HG03432 (cell line): ENCODE data around the gene BAZ2B.
"Not testable (repeated sequence)": the region's sequence is repeated elsewhere in the genome, so short reads cannot be mapped to it uniquely, and the experiment has no call there.

Experiments used
- ATAC-seq: cut with Tn5 transposase; IDR thresholded peaks from one replicate; pipeline ENCODE4 v1.9.1; 2021; ENCODE audit warnings: mild to moderate bottlenecking, moderate library complexity; ENCODE audit not compliant: unreplicated experiment

Gene BAZ2B, protein sequence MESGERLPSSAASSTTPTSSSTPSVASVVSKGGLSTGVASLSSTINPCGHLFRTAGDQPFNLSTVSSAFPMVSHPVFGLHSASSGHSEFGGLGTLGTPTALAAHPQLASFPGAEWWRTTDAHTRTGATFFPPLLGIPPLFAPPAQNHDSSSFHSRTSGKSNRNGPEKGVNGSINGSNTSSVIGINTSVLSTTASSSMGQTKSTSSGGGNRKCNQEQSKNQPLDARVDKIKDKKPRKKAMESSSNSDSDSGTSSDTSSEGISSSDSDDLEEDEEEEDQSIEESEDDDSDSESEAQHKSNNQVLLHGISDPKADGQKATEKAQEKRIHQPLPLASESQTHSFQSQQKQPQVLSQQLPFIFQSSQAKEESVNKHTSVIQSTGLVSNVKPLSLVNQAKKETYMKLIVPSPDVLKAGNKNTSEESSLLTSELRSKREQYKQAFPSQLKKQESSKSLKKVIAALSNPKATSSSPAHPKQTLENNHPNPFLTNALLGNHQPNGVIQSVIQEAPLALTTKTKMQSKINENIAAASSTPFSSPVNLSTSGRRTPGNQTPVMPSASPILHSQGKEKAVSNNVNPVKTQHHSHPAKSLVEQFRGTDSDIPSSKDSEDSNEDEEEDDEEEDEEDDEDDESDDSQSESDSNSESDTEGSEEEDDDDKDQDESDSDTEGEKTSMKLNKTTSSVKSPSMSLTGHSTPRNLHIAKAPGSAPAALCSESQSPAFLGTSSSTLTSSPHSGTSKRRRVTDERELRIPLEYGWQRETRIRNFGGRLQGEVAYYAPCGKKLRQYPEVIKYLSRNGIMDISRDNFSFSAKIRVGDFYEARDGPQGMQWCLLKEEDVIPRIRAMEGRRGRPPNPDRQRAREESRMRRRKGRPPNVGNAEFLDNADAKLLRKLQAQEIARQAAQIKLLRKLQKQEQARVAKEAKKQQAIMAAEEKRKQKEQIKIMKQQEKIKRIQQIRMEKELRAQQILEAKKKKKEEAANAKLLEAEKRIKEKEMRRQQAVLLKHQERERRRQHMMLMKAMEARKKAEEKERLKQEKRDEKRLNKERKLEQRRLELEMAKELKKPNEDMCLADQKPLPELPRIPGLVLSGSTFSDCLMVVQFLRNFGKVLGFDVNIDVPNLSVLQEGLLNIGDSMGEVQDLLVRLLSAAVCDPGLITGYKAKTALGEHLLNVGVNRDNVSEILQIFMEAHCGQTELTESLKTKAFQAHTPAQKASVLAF (N-terminal part only)

DNA sequence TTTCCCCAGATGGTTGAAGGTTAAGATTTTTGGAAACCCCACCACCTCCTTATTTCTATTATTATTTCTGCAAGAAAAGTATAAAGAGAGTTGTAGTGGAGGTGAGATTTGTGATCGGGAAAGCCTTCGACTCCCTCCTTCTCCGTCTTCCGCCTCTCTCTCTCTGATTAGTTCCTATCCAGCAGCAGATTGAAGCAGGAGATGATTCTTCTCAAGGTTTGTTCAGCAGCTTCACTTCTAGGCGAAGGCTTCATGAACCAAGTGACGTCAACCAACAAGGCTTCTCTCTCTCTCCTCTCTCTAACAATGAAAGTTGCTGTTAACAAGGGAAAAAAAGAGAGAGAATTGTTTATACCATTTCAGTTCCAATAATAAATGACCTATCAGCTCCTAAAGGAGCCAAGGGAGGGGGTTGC is at the start of gene BAZ2B:
TSS of gene BAZ2B (minus strand) at position 263 of the 416 bp plus-strand sequence. CDS start 137,829 bp downstream, outside the sequence.
- peak; percentile 37 for ATAC-seq

DNA sequence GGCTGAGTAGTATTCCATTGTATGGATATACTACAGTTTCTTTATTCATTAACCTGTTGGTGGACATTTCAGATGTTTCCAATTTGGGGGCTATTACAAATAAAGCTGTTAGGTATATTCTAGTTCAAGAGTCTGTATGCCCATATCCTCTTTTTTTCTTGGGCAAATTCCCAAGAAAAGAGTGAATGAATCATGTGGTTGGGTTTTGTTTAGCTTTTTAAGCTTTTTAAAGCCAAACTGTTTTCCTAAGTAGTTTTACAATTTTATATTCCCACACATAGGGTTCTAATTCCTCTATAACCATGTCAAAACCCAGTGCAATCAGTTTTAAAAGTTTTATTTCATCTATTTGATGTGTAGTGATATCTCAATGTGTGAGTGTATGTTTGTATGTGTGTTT is 44.9 kb upstream of the BAZ2B start:
- no peak for ATAC-seq

DNA sequence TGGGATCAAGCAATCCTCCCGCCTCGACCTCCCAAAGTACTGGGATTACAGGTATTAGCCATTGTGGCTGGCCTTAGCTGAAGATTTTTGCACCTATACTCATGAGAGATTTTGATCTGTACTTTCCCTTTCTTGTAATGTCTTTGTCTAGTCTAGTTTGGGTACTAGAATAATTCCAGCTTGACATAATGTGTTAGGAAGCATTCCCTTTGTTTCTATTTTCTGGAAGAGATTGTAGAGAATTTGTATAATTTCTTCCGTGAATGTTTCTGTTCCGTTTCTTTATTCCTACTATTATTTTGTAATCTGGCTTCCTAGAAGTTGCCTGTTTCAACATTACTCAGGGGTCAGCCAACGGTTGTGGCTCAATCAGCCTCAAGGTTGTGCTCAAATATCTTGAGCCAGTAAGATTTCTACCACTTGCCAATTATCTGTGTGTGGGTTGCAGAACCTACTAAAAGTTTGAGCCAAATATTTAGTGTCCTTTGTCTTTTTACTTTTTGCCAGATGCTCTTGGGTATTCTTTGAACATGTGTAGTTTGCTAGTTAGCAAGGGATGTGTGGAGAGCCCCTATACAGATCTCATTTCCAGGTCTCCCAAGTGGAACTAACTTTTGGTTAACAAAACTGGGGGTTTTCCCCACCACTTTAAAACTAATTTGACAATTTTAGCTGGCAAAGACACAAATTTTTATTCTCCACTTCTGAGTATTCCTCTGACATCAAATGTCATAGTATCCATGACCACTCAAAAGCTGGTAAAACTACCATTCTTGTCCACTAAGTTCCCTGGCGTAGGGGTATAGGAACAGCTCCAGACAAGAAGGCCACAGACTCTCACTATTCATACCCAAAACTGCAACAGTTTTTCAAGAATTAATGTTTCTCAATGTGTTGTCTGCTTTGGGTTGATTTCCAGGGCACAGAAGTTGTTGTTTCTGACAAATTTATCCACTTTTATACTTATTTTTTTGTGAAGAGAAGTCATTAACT is 42.8 kb upstream of the BAZ2B start:
- ATAC-seq, result no peak

DNA sequence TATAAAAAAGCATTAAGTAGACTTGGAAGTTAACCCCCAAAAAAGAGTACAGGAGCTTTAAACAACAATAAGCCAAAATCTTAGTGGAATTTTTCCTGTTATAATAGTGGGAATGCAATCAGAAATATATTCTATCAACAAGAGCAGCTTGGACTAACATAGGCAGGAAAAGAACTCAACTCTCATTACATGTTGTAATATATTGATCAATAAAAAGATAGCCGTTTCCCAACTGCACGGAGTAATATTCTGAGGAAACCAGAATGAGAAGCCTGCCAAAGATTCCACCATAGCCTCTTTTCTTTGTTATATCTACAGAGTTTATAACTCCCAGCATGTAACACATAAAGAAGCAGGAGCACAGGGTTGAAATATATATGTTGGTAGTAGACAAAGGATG is 37.6 kb upstream of the BAZ2B start:
- ATAC-seq, result no peak

DNA sequence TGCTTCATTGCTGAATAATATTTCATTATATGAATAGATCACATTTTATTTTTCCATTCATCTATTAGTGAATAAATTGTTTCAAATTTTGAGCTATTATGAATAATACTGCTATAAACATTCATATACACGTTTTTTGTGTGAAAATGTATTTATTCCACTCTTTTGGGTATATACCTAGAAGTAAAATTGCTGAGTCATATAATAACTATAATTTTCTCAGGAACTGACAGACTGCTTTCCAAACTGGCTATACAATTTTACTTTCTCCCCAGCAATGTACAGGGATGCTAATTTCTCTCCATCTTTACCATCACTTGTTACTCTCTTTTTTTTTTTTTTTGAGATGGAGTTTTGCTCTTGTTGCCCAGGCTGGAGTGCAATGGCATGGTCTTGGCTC is 35.5 kb upstream of the BAZ2B start:
- no peak for ATAC-seq

DNA sequence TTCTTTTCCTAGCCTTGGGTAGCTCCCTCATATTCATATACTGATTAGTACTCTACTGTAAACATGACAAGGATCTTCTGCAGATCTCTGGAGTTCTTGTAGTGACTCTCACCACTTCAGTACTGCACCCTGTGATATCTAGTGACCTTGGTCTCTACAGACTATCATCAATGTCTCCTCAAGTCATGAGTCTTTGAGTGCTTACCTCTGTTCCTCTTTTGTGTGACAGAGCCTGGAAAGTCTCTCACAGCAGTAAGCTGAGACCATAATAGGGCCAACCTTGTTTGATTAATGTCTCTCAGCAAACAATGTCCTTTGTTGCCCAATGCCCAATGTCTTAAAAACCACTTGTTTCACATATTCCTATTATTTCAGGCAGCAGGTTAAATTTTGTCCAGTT is 34.2 kb upstream of the BAZ2B start:
- no peak for ATAC-seq

DNA sequence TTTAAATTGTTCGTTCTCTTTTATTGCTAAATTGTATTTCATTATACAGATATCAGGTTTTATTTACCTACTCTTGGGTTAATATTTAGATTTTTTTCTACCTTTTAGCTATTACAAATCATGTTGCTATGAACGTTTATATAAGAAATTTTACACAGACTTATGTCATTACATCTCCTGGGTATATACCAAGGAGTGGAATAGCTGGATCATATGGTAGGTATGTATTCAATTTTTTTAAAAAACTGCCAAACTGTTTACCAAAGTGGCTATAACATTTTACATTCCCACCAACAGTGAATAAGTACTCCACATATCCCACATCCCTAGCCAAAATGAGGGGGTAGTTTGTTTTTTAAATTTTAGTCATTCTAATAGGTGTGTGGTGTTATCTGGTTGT is 32.3 kb upstream of the BAZ2B start:
- ATAC-seq, result no peak

DNA sequence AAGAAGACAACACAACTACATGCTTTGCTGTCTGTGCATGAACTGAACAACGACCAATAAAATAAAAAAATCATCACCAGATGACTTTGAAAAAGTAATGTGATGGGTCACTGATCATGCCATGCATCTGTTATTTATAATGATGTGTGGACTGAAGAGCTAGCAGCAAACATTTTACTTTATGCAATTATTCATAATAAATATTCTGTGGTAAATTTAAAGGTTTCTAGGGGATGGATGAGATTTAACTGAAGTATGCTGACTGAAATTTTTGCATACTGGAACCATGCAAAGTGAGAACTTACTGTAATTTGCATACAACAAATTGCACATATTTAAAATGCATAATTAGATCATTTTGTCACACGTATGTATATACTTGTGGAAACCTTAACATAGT is 31.3 kb upstream of the BAZ2B start:
- ATAC-seq, result no peak

DNA sequence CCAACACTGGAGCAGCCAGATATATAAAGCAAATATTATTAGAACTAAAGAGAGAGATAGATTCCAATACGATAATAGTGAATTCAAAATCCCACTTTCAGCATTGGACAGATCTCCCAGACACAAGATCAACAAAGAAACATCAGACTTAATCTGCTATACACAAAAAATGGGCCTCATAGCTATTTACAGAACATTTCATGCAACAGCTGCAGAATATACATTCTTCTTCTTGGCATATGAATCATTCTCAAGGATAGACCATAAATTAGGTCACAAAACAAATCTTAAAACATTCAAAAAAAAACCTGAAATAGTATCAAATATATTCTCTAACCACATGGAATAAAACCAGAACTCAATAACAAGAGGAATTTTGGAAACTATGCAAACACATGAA is 23.8 kb upstream of the BAZ2B start:
- no peak for ATAC-seq

DNA sequence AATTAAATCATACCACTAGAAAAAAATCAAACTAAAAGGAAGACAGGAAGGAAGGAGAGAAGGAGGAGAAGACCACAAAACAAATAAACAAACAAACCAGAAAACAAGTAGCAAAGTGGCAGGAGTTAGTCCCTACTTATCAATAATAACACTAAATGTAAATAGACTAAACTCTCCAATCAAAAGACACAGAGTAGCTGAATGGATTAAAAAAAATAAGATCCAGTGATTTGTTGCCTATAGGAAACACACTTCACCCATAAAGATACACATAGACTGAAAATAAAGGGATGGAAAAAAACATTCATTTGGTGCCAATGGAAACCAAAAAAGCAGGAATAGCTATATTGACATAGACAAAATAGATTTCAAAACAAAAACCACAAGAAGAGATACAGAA is 23.4 kb upstream of the BAZ2B start:
- ATAC-seq, result no peak

DNA sequence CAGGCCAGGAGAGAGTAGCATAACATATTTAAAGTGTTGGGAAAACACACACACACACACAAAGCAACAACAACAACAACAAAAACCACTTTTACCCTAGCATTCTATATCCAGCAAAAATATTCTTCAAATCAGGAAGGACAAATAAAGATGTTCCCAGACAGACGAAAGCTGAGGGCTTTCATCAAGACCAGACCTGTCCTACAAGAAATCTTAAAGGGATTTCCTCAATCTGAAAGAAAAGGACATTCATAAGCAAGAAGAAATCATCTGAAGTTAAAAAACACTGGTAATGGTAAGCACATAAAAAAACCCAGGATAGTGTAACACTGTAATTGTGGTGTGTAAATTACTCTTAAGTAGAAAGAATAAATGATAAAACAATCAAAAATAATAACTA is 22.7 kb upstream of the BAZ2B start:
- no peak for ATAC-seq

DNA sequence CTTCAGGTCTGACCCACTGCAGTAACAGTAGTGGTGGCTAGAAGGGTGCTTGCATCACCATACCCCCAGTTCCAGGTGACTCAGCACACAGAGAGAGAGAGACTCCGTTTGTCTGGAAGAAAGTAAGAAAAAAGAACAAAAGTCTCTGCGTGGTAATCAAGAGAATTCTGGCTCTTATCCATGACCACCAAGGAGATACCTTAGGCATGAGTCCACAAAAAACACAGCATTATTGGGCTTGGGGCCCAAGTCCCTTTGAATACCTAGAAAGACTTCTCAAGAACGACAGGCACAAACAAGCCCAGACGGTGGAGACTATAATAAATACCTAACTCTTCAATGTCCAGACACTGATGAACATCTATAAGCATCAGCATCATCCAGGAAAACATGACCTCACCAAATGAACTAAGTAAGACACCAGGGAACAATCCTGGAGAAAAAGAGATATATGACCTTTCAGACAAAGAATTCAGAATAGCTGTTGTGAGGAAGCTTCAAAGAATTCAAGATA is 21.7 kb upstream of the BAZ2B start:
- no peak for ATAC-seq

DNA sequence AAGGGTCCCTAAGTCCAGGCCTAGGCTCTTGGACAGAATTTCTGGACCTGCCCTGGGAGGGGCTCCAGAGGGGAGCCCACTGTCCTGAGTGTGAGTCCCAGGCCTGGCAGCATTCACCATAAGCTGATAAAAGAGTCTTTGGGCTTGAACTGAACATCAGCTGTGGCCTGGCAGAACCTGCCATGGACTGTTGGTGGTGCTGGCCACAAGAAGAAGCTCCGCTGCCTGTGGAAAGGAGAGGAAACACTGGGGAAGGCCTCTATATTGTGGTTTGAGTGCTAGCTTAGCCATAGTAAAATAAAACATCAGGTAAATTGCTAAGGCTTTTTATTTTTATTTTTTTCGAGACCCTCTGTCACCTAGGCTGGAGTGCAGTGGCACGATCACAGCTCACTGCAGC is 20.9 kb upstream of the BAZ2B start:
- no peak for ATAC-seq

DNA sequence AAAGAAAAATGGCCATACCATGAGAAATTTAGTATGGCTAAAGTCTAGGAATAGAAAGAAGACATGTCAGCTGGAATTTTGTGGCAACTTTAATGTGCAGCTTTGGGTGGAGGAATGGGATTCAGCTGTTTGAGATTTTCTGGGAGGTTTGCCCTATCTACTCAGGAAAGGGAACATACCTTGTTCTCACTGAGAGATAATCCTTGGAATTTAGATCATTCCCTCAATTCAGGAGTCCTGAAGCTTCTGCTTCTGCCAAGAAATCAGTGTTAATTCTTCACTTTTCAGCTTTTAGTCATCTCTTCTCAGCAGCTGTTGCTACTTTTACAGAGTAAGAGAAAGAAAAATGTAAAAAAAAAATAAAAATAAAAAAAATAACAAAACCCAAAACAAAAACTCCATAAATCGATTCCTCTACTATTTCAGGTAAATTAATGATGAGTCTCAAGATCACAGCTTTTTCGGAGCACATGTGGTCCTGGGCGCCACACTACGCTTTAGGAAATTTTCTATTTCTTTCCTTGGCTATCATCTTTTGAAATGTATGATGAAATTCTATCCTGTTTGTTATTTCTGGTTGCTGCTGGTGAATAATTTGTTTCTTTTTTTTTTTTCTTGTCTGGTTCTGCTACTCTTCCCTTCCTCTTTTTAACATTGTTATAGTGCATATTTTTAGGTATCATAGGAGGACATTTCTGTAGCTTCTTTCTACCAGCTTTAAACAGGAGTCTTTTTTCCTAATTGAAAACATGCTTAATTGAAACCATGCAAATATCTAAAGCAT is 18.9 kb upstream of the BAZ2B start:
- no peak for ATAC-seq

DNA sequence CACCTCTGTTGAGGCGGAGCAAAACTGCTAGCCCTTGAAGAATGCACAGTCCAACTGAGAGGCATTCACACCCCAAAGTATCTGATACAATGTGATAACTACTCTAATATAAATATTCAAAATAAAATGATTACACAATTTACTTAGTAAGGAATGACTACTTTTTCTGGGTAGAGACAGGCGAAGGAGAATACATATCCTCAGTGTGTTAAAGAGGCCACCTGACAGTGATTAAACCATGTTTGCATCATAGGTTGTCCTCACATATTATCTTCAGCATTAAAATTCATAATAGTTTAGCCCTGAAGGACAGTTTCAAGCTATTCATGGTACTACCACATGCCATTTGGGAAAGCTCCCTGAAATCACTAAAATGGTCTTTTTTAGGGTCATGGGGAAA is 16.9 kb upstream of the BAZ2B start:
- ATAC-seq, result no peak

DNA sequence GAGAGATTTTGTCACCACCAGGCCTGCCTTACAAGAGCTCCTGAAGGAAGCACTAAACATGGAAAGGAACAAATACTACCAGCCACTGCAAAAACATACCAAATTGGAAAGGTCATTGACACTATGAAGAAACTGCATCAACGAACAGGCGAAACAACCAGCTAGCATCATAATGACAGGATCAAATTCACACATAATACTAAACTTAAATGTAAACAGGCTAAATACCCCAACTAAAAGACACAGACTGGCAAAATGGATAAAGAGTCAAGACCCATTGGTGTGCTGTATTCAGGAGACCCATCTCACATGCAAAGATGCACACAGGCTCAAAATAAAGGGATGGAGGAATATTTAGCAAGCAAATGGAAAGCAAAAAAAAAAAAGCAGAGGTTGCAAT is 9.3 kb upstream of the BAZ2B start:
- ATAC-seq, result not testable (repeated sequence)

DNA sequence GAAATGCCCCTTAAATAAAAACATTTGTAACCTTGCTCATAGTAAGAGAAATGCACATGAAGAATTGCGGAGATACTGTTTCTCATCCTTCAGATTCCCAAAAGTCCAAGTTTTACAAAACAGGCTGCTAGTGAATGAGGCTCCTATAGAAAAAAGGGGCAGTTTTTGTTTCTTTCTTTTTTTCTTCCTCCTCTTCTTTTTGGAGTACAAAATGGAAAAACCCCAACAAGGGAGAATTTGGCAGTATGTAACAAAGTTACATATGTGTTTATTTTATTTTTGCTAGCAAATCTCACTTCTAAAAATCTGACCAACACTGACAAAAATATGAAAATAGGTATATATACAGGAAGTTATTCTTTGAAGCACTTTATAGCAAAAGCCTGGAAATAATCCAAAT is 7.1 kb upstream of the BAZ2B start:
- no peak for ATAC-seq

DNA sequence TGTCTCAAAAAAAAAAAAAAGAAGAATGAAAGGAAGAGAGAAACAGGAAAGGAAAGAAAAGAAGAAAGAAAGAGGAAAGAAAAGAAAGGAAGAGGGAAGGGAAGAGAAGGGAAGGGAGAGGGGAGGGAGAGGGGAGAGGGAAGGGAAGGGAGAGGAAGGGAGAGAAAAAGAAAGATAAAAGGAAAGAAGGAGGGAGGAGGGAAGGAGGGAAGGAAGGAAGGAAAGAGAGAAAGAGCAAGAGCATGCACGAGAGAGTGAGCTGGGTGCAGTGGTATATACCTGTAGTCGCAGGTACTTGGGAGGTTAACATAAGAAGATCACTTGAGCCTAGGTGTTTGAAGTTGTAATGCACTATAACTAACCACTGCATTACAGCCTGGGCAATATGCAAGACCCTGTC is 6.6 kb upstream of the BAZ2B start:
- no peak for ATAC-seq

DNA sequence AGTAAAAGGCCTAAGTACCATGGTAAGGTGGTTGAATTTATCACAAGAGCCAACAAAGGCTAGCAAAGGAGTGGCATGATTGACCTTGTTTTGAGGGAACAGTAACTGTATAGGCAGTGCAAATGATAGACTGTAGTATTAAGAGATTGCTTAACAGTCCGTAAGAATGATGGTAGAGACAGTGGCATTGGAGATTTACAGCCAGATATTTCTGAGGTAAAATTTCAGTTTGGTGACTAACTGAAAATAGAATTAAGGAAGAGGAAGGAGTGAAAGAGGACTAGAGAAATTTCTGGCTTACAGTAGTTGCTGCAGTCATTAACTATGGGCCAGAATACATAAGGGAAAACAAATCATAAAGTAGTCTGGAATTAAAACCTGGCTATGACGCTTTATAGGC is 4.4 kb upstream of the BAZ2B start:
- no peak for ATAC-seq
